GM18870 (cell line): ENCODE data around the gene BAX.

ENCODE experiments used
- ATAC-seq: cut with Tn5 transposase; IDR thresholded peaks from one replicate; pipeline ENCODE4 v1.9.1; 2021; ENCODE audit warnings: moderate library complexity; ENCODE audit not compliant: unreplicated experiment

The BAX gene

DNA sequence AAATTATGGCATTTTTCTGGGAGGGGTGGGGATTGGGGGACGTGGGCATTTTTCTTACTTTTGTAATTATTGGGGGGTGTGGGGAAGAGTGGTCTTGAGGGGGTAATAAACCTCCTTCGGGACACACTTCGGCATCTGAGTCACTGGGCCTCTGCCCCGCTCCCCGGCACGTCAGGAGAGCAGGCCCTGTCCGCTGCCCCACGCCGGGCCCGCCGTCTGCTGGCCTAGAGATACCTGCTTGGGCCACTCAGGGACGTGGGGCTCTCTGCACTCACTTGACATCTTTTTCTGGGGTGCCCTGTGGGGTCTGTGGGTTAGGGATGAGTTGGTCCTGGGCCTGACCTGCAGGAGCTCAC, 7.0 kb downstream of the BAX start:
- ATAC-seq = no peak

DNA sequence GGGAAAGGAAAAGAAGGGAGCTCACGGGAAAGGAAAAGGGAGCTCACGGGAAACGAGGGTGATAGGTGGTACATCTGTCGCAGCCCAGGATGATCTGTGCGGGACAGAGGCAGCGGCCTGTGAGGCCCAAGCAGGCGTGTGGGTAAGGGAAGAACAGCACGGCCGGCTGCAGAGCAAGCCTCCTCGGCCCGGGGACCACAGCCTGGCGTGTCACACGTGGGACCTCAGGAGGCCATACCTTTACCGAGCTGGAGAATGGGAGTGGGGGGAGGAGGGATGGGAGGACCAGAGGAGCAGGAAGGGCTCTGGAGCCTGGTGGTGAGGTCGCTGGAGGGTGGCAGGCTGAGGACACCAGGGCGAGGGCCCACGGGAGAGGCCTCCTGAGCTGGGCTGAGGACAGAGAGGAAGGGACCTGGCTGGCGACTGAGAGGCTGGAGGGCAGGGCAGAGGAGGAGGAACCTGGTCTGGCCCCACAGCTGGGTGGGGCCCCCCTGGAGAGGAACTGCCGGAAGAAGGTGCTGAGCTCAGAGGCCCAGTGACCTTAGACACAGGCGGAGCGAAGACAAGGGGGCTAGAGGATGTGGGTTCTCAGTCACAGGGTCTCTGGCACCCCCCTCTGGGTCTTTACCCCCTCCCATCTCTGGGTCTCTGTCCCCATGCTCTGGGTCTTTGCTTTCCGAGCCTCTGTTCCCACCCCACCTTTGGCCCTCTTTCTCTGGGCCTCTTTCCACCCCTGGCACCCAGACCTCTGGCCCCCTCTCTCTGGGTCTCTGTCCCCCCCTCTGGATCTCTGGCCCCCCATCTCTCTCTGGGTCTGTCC, 7.6 kb downstream of the BAX start:
- no peak for ATAC-seq

DNA sequence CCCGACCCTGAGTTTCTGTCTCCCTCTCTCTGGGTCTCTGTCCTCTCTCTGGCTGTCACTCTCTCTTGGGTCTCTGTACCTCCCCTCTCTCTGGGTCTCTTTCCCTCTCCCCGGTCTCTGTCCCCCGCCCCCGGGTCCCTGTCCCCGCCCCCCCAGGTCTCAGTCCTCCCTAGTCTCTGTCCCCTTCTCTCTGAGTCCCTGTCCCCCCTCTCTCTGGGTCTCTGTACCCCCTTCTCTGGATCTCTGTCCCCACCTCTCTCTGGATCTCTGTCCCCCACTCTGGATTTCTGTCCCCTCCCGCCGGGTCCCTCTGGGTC, 8.1 kb downstream of the BAX start:
- no peak for ATAC-seq

GRCh38 chr19:48963371-48964204, 8.9 kb downstream of the BAX start:
- ATAC-seq = no peak

GRCh38 chr19:48964205-48965039, 9.7 kb downstream of the BAX start:
- no peak for ATAC-seq

GRCh38 chr19:48965040-48965805, 10.5 kb downstream of the BAX start, which contains the start of gene FTL:
TSS of gene FTL (plus strand) at chr19:48965309. CDS start at chr19:48965508, 199 bp downstream.
- ATAC-seq = peak; percentile 38

- ATAC-seq = peak; percentile 14
Observed at GRCh38 chr19:48965806-48966540, 11.3 kb downstream of the BAX start.

GRCh38 chr19:48966541-48967345, 12.1 kb downstream of the BAX start:
- no peak for ATAC-seq

GRCh38 chr19:48967346-48968178, 12.9 kb downstream of the BAX start:
- no peak for ATAC-seq

GRCh38 chr19:48968179-48968661, 13.5 kb downstream of the BAX start:
- no peak for ATAC-seq

DNA sequence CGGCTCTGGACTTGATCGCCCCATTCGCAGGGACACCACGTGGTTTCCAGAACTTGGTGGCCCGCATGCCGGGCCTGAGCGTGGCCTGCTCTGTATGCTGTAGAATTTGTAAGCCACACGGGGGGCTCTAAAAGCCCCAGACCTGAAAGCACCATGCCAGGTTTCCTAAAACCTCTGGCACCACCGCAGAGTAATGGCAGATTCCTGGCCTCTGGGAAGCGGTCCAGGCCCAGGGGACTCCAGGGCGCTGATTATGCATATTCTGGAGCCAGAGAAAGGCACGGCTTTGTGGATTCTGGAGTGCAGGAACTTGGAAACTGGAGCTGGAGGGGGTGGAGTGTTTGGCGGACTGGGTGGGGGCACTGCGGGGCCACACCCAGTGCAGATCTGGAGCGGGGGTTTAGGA, 14.1 kb downstream of the BAX start:
- ATAC-seq = no peak

GRCh38 chr19:48969276-48970138, 14.8 kb downstream of the BAX start:
- ATAC-seq = no peak

DNA sequence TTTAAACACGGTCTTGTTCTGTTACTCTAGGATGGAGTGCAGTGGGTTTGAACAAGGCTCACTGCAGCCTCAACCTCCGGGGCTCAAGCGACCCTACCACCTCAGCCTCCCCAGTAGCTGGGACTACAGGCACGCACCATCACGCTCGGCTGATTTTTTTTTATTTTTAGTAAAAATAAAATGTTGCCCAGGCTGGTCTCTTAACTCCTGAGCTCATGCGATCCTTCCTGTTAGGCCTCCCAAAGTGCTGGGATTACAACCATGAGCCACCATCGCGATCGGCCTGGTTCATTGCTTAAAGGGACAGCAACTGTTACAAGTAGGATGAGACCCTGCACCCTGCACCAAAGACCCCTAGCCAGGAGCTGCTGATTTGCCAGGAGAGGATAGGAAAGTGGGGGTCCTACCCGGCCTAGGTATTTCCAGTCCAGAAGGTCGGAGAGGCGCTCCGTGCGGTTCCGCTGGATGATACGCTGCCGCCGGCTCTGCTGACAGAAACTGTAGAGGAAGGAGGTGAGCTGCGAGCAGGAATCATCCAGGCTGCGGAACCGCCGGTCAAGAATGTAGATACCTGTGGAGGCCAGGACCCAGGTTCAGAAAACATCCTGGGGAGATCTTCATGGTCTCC, 15.6 kb downstream of the BAX start:
- no peak for ATAC-seq

GRCh38 chr19:48970923-48971395, 16.3 kb downstream of the BAX start:
- ATAC-seq = no peak

GRCh38 chr19:48975947-48976847, 21.5 kb downstream of the BAX start:
- no peak for ATAC-seq

- ATAC-seq = no peak
Observed at GRCh38 chr19:48977061-48977460, 22.4 kb downstream of the BAX start.
